MM.1S (cell line): ENCODE measurements around the gene ADAM19.

Experiments
- DNase-seq: peaks from one replicate; pipeline ENCODE4 v3.0.0-alpha.2; 2015
- H2AFZ ChIP-seq: fragments of 300-600 bp; sonication (generic); 2 replicates; pipeline ENCODE4 v1.6.0; 2016; ENCODE audit warnings: antibody characterized with exemption, low read length
- H3F3A ChIP-seq: fragments of 300-600 bp; sonication (generic); 2 replicates; pipeline ENCODE4 v1.6.1; 2016; ENCODE audit warnings: mild to moderate bottlenecking, antibody characterized with exemption, low read length, moderate library complexity, mixed read lengths; ENCODE audit not compliant: insufficient read depth
- H3K27ac ChIP-seq: fragments of 300-600 bp; sonication (generic); 2 replicates; pipeline ENCODE4 v1.5.1; 2016; ENCODE audit warnings: mild to moderate bottlenecking, low read length
- H3K27me3 ChIP-seq: fragments of 300-600 bp; sonication (generic); replicated peaks from 2 replicates; pipeline ENCODE4 v1.6.0; 2016; ENCODE audit warnings: low read length; ENCODE audit not compliant: insufficient read depth
- H3K36me3 ChIP-seq: fragments of 300-600 bp; sonication (generic); replicated peaks from 2 replicates; pipeline ENCODE4 v1.6.1; 2016; ENCODE audit warnings: mild to moderate bottlenecking, low read length, mixed read lengths; ENCODE audit not compliant: insufficient read depth
- H3K4me1 ChIP-seq: fragments of 300-600 bp; sonication (generic); 2 replicates; pipeline ENCODE4 v1.6.1; 2016; ENCODE audit warnings: low read length, mixed read lengths
- H3K4me2 ChIP-seq: fragments of 300-600 bp; sonication (generic); 2 replicates; pipeline ENCODE4 v1.6.0; 2016; ENCODE audit warnings: low read depth, low read length
- H3K4me3 ChIP-seq: fragments of 300-600 bp; sonication (generic); 2 replicates; pipeline ENCODE4 v1.5.1; 2016; ENCODE audit warnings: low read length, mixed read lengths
- H3K79me2 ChIP-seq: fragments of 300-600 bp; sonication (generic); 2 replicates; pipeline ENCODE4 v1.6.1; 2016; ENCODE audit warnings: mixed run types, low read length, mixed read lengths
- H3K9ac ChIP-seq: fragments of 300-600 bp; sonication (generic); 2 replicates; pipeline ENCODE4 v1.6.1; 2016; ENCODE audit warnings: low read length, mixed read lengths
- H3K9me2 ChIP-seq: fragments of 300-600 bp; sonication (generic); replicated peaks from 2 replicates; pipeline ENCODE4 v1.6.1; 2016; ENCODE audit warnings: mild to moderate bottlenecking, low read length, mixed read lengths; ENCODE audit not compliant: insufficient read depth
- H3K9me3 ChIP-seq: fragments of 300-600 bp; sonication (generic); replicated peaks from 2 replicates; pipeline ENCODE4 v1.6.1; 2016; ENCODE audit warnings: mild to moderate bottlenecking, low read length, mixed read lengths; ENCODE audit not compliant: insufficient read depth
- H4K20me1 ChIP-seq: fragments of 300-600 bp; sonication (generic); 2 replicates; pipeline ENCODE4 v1.6.1; 2016; ENCODE audit warnings: mild to moderate bottlenecking, low read length, moderate library complexity, mixed read lengths; ENCODE audit not compliant: insufficient read depth
- EZH2 ChIP-seq: fragments of 300-600 bp; sonication (generic); optimal IDR thresholded peaks from 2 replicates; pipeline ENCODE3; 2017; ENCODE audit warnings: low read depth, mild to moderate bottlenecking, antibody characterized with exemption, low read length, mixed read lengths
- EZH2phosphoT487 ChIP-seq: fragments of 300-600 bp; sonication (generic); IDR thresholded peaks from 2 replicates; pipeline ENCODE4 v1.6.1; 2018; ENCODE audit warnings: antibody characterized with exemption, low read length
- TF ChIP-seq, protein P1 (sequence below): fragments of 300-600 bp; sonication (generic); IDR thresholded peaks from 2 replicates; pipeline ENCODE4 v1.5.1; 2016; ENCODE audit warnings: antibody characterized with exemption, low read length, mixed read lengths

Gene ADAM19

DNA sequence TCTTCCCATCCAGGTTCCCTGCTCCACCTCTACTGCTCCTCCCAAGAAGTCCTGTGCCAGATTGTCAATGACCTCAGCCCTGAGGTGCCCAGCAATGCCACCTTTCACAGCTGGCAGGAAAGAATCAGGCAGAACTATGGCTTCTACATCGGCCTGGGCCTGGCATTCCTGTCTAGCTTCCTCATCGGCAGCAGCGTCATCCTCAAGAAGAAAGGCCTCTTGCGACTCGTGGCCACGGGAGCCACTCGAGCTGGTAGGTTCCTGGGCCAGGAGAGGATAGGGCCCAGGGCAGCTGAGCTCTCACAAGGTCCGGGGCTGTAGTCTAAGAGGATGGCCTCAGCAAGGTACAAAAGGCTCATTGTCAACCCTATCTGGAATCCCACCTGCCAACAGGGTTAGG, 112.5 kb downstream of the ADAM19 start:
- TF ChIP-seq, protein P1, sequence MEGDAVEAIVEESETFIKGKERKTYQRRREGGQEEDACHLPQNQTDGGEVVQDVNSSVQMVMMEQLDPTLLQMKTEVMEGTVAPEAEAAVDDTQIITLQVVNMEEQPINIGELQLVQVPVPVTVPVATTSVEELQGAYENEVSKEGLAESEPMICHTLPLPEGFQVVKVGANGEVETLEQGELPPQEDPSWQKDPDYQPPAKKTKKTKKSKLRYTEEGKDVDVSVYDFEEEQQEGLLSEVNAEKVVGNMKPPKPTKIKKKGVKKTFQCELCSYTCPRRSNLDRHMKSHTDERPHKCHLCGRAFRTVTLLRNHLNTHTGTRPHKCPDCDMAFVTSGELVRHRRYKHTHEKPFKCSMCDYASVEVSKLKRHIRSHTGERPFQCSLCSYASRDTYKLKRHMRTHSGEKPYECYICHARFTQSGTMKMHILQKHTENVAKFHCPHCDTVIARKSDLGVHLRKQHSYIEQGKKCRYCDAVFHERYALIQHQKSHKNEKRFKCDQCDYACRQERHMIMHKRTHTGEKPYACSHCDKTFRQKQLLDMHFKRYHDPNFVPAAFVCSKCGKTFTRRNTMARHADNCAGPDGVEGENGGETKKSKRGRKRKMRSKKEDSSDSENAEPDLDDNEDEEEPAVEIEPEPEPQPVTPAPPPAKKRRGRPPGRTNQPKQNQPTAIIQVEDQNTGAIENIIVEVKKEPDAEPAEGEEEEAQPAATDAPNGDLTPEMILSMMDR = no peak
- TF ChIP-seq EZH2phosphoT487 (no peak), EZH2 (no peak)
- Histone ChIP-seq H3K4me1 (no peaks in the 10 kb centered on the region), H3K27ac (no peak overlapping the region), H3K27me3 (peaks cover 7% of the 10 kb centered on the region; the same call in 1 of the 2 replicates), H3K4me2 (no peak overlapping the region), H3K9ac (no peak overlapping the region), H2AFZ (no peak overlapping the region), H3K4me3 (no peak overlapping the region), H3K9me3 (no peaks in the 10 kb centered on the region), H3K79me2 (no peaks in the 10 kb centered on the region), H4K20me1 (no peaks in the 10 kb centered on the region), H3K9me2 (no peaks in the 10 kb centered on the region), H3K36me3 (no peaks in the 10 kb centered on the region), H3F3A (no peaks in the 10 kb centered on the region)
- DNase-seq = no peak

DNA sequence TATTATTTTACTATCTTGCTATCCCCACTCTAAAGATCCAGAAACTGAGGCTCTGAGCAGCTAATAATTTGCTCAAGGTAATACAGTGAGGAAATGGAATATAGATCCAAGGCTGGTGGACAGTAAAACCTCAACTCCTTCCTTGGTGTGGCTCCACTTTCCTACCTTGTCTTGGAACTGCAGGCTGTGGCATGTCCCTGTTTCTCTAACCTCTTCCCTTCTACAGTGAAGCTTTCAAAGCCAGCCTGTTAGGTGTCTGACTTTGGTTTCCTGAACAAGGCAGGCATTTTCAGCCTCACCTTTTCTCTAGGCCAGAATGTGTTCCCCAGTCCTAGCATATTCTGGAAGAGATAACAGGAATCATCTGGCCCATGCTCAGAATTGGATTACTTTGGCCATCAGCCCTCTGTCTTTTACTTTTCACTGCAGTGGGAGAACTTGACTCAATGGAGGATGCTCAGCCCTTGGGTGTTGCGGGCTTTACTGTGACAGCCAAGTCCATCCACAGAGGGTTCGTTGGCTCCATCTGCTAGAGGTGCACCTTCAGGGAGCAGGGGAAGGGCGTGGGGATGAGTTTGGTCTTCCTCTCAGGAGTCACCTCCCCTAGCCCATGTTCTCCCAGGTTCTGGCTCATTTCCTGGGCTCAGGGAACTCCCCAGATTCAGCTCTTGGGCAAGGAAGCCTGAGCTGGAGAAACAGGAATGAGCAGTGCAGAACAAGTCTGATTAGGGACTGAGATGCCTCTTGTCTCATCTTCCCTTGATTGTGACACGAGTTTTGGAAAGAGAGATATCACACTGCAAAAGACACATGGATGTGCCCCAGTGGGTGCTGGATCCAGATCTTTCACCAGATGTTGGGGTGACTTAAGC, 114.4 kb downstream of the ADAM19 start:
- H3K4me2 ChIP-seq = no peak overlapping the region
- H3K36me3 ChIP-seq = no peaks in the 10 kb centered on the region
- H3K9me3 ChIP-seq = no peaks in the 10 kb centered on the region
- H2AFZ ChIP-seq = no peak overlapping the region
- H3K9ac ChIP-seq = no peak overlapping the region
- H3K4me1 ChIP-seq = no peaks in the 10 kb centered on the region
- H3K79me2 ChIP-seq = no peaks in the 10 kb centered on the region
- H3K9me2 ChIP-seq = no peaks in the 10 kb centered on the region
- DNase-seq = no peak
- TF ChIP-seq EZH2 (no peak), EZH2phosphoT487 (no peak)
- TF ChIP-seq, protein P1 = no peak
- no peaks in the 10 kb centered on the region for H3F3A ChIP-seq
- no peak overlapping the region for H3K27ac ChIP-seq
- H3K27me3 ChIP-seq = peaks cover 7% of the 10 kb centered on the region; the same call in 1 of the 2 replicates
- H3K4me3 ChIP-seq = no peak overlapping the region
- H4K20me1 ChIP-seq = no peaks in the 10 kb centered on the region

DNA sequence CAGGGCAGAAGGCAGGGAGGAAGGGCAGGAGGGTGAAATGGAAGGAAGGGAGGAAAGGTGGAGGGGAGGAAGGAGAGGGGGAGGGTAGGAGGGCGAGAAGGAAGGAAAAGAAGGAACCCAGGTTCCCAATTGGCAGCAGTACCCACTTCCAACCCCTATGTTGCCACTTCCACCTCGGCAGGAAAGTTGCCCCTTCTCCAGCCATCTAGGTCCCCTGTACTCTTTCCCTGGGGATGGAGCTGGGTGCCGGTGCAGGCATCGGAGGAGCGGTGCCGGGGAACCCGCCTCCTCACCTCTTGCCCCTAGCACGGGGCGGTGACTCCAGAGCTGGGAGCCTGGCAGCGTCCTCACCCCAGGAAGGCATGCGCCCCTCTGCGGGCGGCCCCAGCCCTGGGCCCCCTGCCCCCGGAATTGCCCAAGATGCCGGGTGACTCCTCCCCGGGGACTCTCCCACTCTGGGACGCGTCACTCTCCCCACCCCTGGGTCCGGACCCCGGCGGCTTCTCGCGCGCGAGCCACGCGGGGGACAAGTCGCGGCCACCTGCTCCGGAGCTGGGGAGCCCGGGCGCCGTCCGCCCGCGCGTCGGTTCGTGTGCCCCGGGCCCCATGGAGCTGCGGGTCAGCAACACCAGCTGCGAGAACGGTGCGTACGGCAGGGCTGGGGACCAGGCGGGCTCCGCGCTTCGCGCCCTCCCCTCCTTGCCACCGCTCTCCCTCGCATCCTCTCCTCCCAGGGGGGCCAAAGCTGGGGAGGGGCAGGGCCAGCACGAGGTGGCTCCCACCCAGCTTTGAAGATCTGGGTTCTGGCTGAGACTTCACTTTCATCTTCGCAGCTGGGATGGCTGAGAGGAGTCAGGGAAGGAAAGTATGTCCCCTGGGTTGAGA, 115.6 kb downstream of the ADAM19 start, which contains the start of gene NIPAL4:
Gene NIPAL4 (plus strand): TSS at position 499 of the 885 bp plus-strand sequence. CDS start 108 bp downstream, at position 607.
- H3K4me2 ChIP-seq = peak within 1 kb of the TSS; percentile 31; the same call in 1 of the 2 replicates
- no peaks in the 10 kb centered on the region for H3K9me3 ChIP-seq
- TF ChIP-seq, protein P1 = no peak
- TF ChIP-seq EZH2phosphoT487 = no peak
- no peak for TF ChIP-seq EZH2
- H3K9me2 ChIP-seq = no peaks in the 10 kb centered on the region
- no peak within 1 kb of the TSS for H2AFZ ChIP-seq
- no peak within 1 kb of the TSS for H3K27ac ChIP-seq
- no peaks in the 10 kb centered on the region for H3K4me1 ChIP-seq
- no peaks in the 10 kb centered on the region for H3K36me3 ChIP-seq
- no peak within 1 kb of the TSS for H3K9ac ChIP-seq
- H3K4me3 ChIP-seq = peak within 1 kb of the TSS; percentile 13; the same call in 1 of the 2 replicates
- H3F3A ChIP-seq = no peaks in the 10 kb centered on the region
- H3K79me2 ChIP-seq = no peaks in the 10 kb centered on the region
- H3K27me3 ChIP-seq = peaks cover 7% of the 10 kb centered on the region; the same call in 1 of the 2 replicates
- H4K20me1 ChIP-seq = no peaks in the 10 kb centered on the region
- no peak for DNase-seq
